Neural progenitor cell (in vitro differentiated cells): ENCODE data around the gene ACVR1. TPM values are rescaled to one million over a fixed set of nuclear protein-coding genes. Genes with fewer than 3 reads are reported as not detected.

Source experiments
- DNase-seq: peaks from one replicate; pipeline ENCODE4 v3.0.0-alpha.2; 2016; ENCODE audit warnings: low spot score
- H2AFZ ChIP-seq: fragments of 200-600 bp; sonication (generic); replicated peaks from 2 replicates; pipeline ENCODE4 v1.6.1; 2016; ENCODE audit warnings: antibody characterized with exemption
- H3F3A ChIP-seq: fragments of 200-600 bp; sonication (generic); 2 replicates; pipeline ENCODE4 v1.6.1; 2016; ENCODE audit warnings: antibody characterized with exemption, low read depth
- H3K27ac ChIP-seq: fragments of 200-600 bp; sonication (generic); 2 replicates; pipeline ENCODE4 v1.5.1; 2016; ENCODE audit warnings: mild to moderate bottlenecking
- H3K27me3 ChIP-seq: fragments of 200-600 bp; sonication (generic); 2 replicates; pipeline ENCODE4 v1.6.1; 2016; ENCODE audit warnings: mild to moderate bottlenecking, moderate library complexity
- H3K36me3 ChIP-seq: fragments of 200-600 bp; sonication (generic); 2 replicates; pipeline ENCODE4 v1.5.1; 2016
- H3K4me1 ChIP-seq: fragments of 200-600 bp; sonication (generic); 2 replicates; pipeline ENCODE4 v1.6.1; 2016; ENCODE audit warnings: mixed run types
- H3K4me2 ChIP-seq: fragments of 200-600 bp; sonication (generic); 2 replicates; pipeline ENCODE4 v1.6.1; 2016
- H3K4me3 ChIP-seq: fragments of 200-600 bp; sonication (generic); 2 replicates; pipeline ENCODE4 v1.5.1; 2016
- H3K79me2 ChIP-seq: fragments of 200-600 bp; sonication (generic); 2 replicates; pipeline ENCODE4 v1.6.1; 2016; ENCODE audit warnings: low read depth
- H3K9ac ChIP-seq: fragments of 200-600 bp; sonication (generic); 2 replicates; pipeline ENCODE4 v1.6.1; 2016
- H3K9me3 ChIP-seq: fragments of 200-600 bp; sonication (generic); 2 replicates; pipeline ENCODE4 v1.5.1; 2016; ENCODE audit warnings: low read depth
- H4K20me1 ChIP-seq: fragments of 200-600 bp; sonication (generic); 2 replicates; pipeline ENCODE4 v1.6.1; 2016; ENCODE audit warnings: low read depth
- H3K27ac Mint-ChIP-seq: 3 replicates; pipeline ENCODE4 v1.8.0; 2021; ENCODE audit warnings: mixed read lengths
- H3K27me3 Mint-ChIP-seq: 2 replicates; pipeline ENCODE4 v1.8.0; 2022; ENCODE audit warnings: low read depth, mild to moderate bottlenecking, inconsistent platforms, moderate library complexity, mixed read lengths; ENCODE audit not compliant: insufficient read depth
- H3K36me3 Mint-ChIP-seq: 3 replicates; pipeline ENCODE4 v1.8.0; 2021; ENCODE audit warnings: mixed read lengths
- H3K4me1 Mint-ChIP-seq: 3 replicates; pipeline ENCODE4 v1.8.0; 2021; ENCODE audit warnings: mixed read lengths
- H3K4me3 Mint-ChIP-seq: 3 replicates; pipeline ENCODE4 v1.8.0; 2021; ENCODE audit warnings: mild to moderate bottlenecking, moderate library complexity, mixed read lengths
- H3K9me3 Mint-ChIP-seq: 3 replicates; pipeline ENCODE4 v1.8.0; 2020; ENCODE audit warnings: mixed read lengths
- CTCF ChIP-seq: fragments of 200-600 bp; sonication (generic); IDR thresholded peaks from 2 replicates; pipeline ENCODE4 v1.5.1; 2017; ENCODE audit warnings: antibody characterized with exemption, mild to moderate bottlenecking
- EZH2 ChIP-seq: fragments of 200-600 bp; sonication (generic); IDR thresholded peaks from 2 replicates; pipeline ENCODE4 v1.6.1; 2017; ENCODE audit warnings: antibody characterized with exemption, mild to moderate bottlenecking, moderate library complexity
- EZH2phosphoT487 ChIP-seq: fragments of 200-600 bp; sonication (generic); IDR thresholded peaks from 2 replicates; pipeline ENCODE4 v1.6.1; 2017; ENCODE audit warnings: antibody characterized with exemption
- small RNA-seq: library from RNA; depleted of rRNA; stranded (forward); fragments of <200 nt; gene quantifications from one replicate; pipeline ENCODE3, GENCODE V24; 2015
- total RNA-seq: library from RNA; depleted of rRNA; stranded (reverse); fragments of >200 nt; gene quantifications from 2 replicates; pipeline ENCODE4 v1.2.3, GENCODE V29; 2015; ENCODE audit warnings: low replicate concordance

ACVR1 gene
- total RNA-seq, 1 donor from 2014 or later: 14.0 TPM

- no peak overlapping the region for H2AFZ ChIP-seq
- no peak overlapping the region for H3K4me3 Mint-ChIP-seq
- H3K27ac ChIP-seq: no peak overlapping the region
- H3K9me3 Mint-ChIP-seq: no peaks in the 10 kb centered on the region
- H3K4me3 ChIP-seq: no peak overlapping the region
- H3K4me2 ChIP-seq: no peak overlapping the region
- H3K27ac Mint-ChIP-seq: no peak overlapping the region
- H3K27me3 ChIP-seq: peaks cover 8% of the 10 kb centered on the region
- H3K4me1 ChIP-seq: no peaks in the 10 kb centered on the region
- no peak overlapping the region for H3K9ac ChIP-seq
- H3K36me3 Mint-ChIP-seq: no peaks in the 10 kb centered on the region
- no peaks in the 10 kb centered on the region for H3F3A ChIP-seq
- H3K9me3 ChIP-seq: no peaks in the 10 kb centered on the region
- no peaks in the 10 kb centered on the region for H3K79me2 ChIP-seq
- H3K36me3 ChIP-seq: no peaks in the 10 kb centered on the region
- no peaks in the 10 kb centered on the region for H3K27me3 Mint-ChIP-seq
- H4K20me1 ChIP-seq: no peaks in the 10 kb centered on the region
- TF ChIP-seq EZH2phosphoT487 (no peak), EZH2 (no peak), CTCF (no peak)
- no peak for DNase-seq
- no peaks in the 10 kb centered on the region for H3K4me1 Mint-ChIP-seq
Observed at GRCh38 chr2:157692768-157693167, 183.4 kb downstream of the ACVR1 start.

- no peak overlapping the region for H3K27ac Mint-ChIP-seq
- H3K27me3 Mint-ChIP-seq: no peaks in the 10 kb centered on the region
- no peak overlapping the region for H3K4me2 ChIP-seq
- H3K36me3 ChIP-seq: no peaks in the 10 kb centered on the region
- H3K27me3 ChIP-seq: peaks cover 18% of the 10 kb centered on the region
- no peak for DNase-seq
- no peaks in the 10 kb centered on the region for H3K4me1 Mint-ChIP-seq
- H3K9ac ChIP-seq: no peak overlapping the region
- no peak overlapping the region for H2AFZ ChIP-seq
- no peaks in the 10 kb centered on the region for H4K20me1 ChIP-seq
- H3K4me1 ChIP-seq: no peaks in the 10 kb centered on the region
- TF ChIP-seq EZH2: no peak
- TF ChIP-seq EZH2phosphoT487: no peak
- TF ChIP-seq CTCF: no peak
- H3K4me3 ChIP-seq: no peak overlapping the region
- no peaks in the 10 kb centered on the region for H3K9me3 ChIP-seq
- H3K9me3 Mint-ChIP-seq: no peaks in the 10 kb centered on the region
- H3F3A ChIP-seq: no peaks in the 10 kb centered on the region
- no peak overlapping the region for H3K4me3 Mint-ChIP-seq
- H3K79me2 ChIP-seq: no peaks in the 10 kb centered on the region
- no peak overlapping the region for H3K27ac ChIP-seq
- no peaks in the 10 kb centered on the region for H3K36me3 Mint-ChIP-seq
Observed at GRCh38 chr2:157691695-157692094, 184.4 kb downstream of the ACVR1 start.

- Mint-ChIP-seq H3K4me1 (no peaks in the 10 kb centered on the region), H3K4me3 (no peak overlapping the region), H3K9me3 (no peaks in the 10 kb centered on the region), H3K27me3 (no peaks in the 10 kb centered on the region), H3K27ac (no peak overlapping the region), H3K36me3 (no peaks in the 10 kb centered on the region)
- no peak overlapping the region for H3K27ac ChIP-seq
- H4K20me1 ChIP-seq: no peaks in the 10 kb centered on the region
- no peak overlapping the region for H3K9ac ChIP-seq
- no peaks in the 10 kb centered on the region for H3K4me1 ChIP-seq
- H3K36me3 ChIP-seq: no peaks in the 10 kb centered on the region
- H3K9me3 ChIP-seq: no peaks in the 10 kb centered on the region
- no peaks in the 10 kb centered on the region for H3F3A ChIP-seq
- no peak for DNase-seq
- peaks cover 24% of the 10 kb centered on the region for H3K27me3 ChIP-seq
- no peak overlapping the region for H3K4me2 ChIP-seq
- H3K79me2 ChIP-seq: no peaks in the 10 kb centered on the region
- H2AFZ ChIP-seq: no peak overlapping the region
- no peak for TF ChIP-seq EZH2phosphoT487
- no peak overlapping the region for H3K4me3 ChIP-seq
Observed at GRCh38 chr2:157691131-157691530, 185.0 kb downstream of the ACVR1 start.

Small RNAs within 50 kb of the gene (small RNA-seq; reads per million reads assigned to genes)
- gene RNU6-436P: not detected

Other genes with a start within 250 kb of the ACVR1 start
- 0.93 and 3.0 TPM in 2 replicates for gene ACVR1C, start 247.5 kb downstream of the ACVR1 start, total RNA-seq
- gene UPP2, start 225.5 kb upstream of the ACVR1 start, total RNA-seq: not detected in 2 replicates